ENCODE measurements around the gene CRYGB.

Gene CRYGB

DNA sequence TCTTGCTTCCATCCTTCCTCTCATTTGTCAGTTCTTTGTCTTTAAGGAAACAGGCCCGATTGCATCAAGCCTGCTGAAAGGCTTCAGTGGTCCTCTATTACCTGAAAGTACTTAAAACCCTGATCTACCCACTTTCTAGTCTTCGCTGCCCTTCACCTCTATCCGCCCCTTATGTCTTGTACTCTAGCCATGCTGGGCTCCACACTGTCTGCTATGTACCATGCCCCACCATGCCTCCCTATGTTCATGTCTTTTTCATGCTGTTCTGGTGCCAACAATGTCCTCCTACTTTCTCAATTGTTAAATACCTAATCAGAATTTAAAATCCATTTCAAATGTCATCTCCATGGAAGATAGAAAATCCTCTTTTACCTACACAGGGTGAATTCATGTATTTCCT, 49.9 kb downstream of the CRYGB start:
- H3K36me3 ChIP-seq (ENCODE audit: insufficient read depth, low read length): no peaks in the 10 kb centered on the region
- peaks cover 13% of the 10 kb centered on the region for H3K4me1 ChIP-seq (ENCODE audit: insufficient read depth, low read length, poor library complexity, severe bottlenecking)
- peaks cover 4% of the 10 kb centered on the region for H3F3A ChIP-seq (ENCODE audit: low read depth)
- H3K4me3 ChIP-seq (ENCODE audit: low read length, poor library complexity, severe bottlenecking): no peak overlapping the region
- H4K20me1 ChIP-seq (ENCODE audit: insufficient read depth, low read length, poor library complexity, severe bottlenecking): no peaks in the 10 kb centered on the region
- TF ChIP-seq EZH2phosphoT487 (IDR thresholded peaks at IDR 0.05; ENCODE audit: borderline replicate concordance): no peak
- TF ChIP-seq, protein P1, sequence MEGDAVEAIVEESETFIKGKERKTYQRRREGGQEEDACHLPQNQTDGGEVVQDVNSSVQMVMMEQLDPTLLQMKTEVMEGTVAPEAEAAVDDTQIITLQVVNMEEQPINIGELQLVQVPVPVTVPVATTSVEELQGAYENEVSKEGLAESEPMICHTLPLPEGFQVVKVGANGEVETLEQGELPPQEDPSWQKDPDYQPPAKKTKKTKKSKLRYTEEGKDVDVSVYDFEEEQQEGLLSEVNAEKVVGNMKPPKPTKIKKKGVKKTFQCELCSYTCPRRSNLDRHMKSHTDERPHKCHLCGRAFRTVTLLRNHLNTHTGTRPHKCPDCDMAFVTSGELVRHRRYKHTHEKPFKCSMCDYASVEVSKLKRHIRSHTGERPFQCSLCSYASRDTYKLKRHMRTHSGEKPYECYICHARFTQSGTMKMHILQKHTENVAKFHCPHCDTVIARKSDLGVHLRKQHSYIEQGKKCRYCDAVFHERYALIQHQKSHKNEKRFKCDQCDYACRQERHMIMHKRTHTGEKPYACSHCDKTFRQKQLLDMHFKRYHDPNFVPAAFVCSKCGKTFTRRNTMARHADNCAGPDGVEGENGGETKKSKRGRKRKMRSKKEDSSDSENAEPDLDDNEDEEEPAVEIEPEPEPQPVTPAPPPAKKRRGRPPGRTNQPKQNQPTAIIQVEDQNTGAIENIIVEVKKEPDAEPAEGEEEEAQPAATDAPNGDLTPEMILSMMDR (conservative IDR thresholded peaks at IDR 0.05; ENCODE audit: low read length): no peak
- no peak overlapping the region for H3K4me2 ChIP-seq (ENCODE audit: low read depth, low read length, poor library complexity, severe bottlenecking)
- H3K9me2 ChIP-seq (replicated peaks; ENCODE audit: low read depth, low read length): no peaks in the 10 kb centered on the region
- H3K9ac ChIP-seq (ENCODE audit: low read depth, low read length, poor library complexity, severe bottlenecking): no peak overlapping the region
- no peaks in the 10 kb centered on the region for H3K79me2 ChIP-seq (ENCODE audit: insufficient read depth, low read length)
- 0 out of 2 replicates have a peak overlapping the region, but pooled peaks have one; percentile 24 for H2AFZ ChIP-seq (ENCODE audit: low read length)
- no peaks in the 10 kb centered on the region for H3K9me3 ChIP-seq (ENCODE audit: insufficient read depth, low read depth, low read length)
- H3K27me3 ChIP-seq (ENCODE audit: insufficient read depth, low read length, poor library complexity, severe bottlenecking): no peaks in the 10 kb centered on the region

DNA sequence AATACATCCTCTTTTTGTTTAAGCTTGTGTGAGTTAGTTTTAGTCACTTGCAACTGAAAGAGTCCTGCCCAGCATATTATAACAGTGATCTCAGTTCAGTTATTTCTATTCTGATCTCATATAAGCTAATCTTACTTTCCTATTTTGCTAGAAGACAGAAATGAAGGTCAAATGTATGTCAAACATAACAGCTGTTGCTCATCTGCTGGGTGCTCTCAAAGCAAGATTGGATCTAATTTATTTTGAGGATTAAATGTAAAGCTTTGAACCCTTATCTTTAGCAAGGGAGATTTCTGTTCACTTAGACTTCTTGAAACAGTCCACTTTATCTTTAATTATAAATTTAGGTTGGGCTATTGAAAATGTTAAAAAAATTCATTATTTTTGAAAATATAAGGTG, 52.8 kb downstream of the CRYGB start:
- Histone ChIP-seq H3K36me3 (ENCODE audit: insufficient read depth, low read length) (no peaks in the 10 kb centered on the region), H3K4me2 (ENCODE audit: low read depth, low read length, poor library complexity, severe bottlenecking) (no peak overlapping the region), H3K27me3 (ENCODE audit: insufficient read depth, low read length, poor library complexity, severe bottlenecking) (no peaks in the 10 kb centered on the region), H3K9ac (ENCODE audit: low read depth, low read length, poor library complexity, severe bottlenecking) (no peak overlapping the region), H2AFZ (ENCODE audit: low read length) (no peak overlapping the region; the same call in 1 of the 2 replicates), H3K9me2 (replicated peaks; ENCODE audit: low read depth, low read length) (no peaks in the 10 kb centered on the region), H3K79me2 (ENCODE audit: insufficient read depth, low read length) (no peaks in the 10 kb centered on the region), H3F3A (ENCODE audit: low read depth) (no peaks in the 10 kb centered on the region), H3K4me1 (ENCODE audit: insufficient read depth, low read length, poor library complexity, severe bottlenecking) (no peaks in the 10 kb centered on the region), H4K20me1 (ENCODE audit: insufficient read depth, low read length, poor library complexity, severe bottlenecking) (no peaks in the 10 kb centered on the region), H3K9me3 (ENCODE audit: insufficient read depth, low read depth, low read length) (no peaks in the 10 kb centered on the region), H3K4me3 (ENCODE audit: low read length, poor library complexity, severe bottlenecking) (no peak overlapping the region)
- no peak for TF ChIP-seq EZH2phosphoT487 (IDR thresholded peaks at IDR 0.05; ENCODE audit: borderline replicate concordance)
- TF ChIP-seq, protein P1 (conservative IDR thresholded peaks at IDR 0.05; ENCODE audit: low read length): no peak

Data from Loucy (cell line).